ENCODE data around the gene EXOC3L1. TPM values are rescaled to one million over a fixed set of nuclear protein-coding genes. Genes with fewer than 3 reads are reported as not detected.

EXOC3L1 gene
- total and polyA plus RNA-seq, 2 of the 13 experiments (the other 11 are each of a cell fraction or from before 2014, with no cell fraction given), result 0.12 TPM; not detected in 1

DNA sequence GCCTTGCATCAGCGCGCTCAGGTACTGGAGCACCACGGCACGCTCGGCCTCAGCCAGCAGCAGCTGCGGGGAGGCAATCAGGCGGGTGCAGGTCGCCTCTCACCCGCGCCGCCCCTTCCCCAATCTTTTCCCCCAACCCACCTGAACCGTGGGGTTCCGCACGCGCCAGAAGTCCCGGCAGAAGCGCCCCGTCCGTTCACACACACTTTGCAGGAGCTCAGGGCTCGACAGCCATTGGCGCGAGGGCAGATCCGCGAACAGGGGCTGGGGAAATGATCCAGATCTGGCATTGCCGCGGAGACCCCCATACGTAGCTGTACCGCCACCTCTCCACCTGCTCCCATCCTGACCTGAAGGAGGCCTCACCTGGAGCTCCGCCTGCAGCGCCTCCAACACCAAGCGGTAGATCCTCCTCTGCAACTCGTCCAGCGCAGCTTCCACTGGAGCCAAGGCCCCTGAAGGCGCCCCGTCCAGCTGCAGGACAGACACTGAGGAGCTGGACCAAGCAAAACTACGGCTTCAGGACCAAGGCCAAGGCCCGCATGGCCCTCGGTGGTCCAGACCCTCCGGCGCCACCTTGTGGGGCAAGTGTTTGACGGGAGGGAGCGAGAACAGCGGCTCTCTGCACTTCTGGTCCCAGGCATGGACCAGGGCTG is 4.8 kb downstream of the EXOC3L1 start (continued):
- TF ChIP-seq ZNF746 (CRISPR knock-in tag; IDR thresholded peaks at IDR 0.05) (no peak), MAF1 (CRISPR knock-in tag; IDR thresholded peaks at IDR 0.05; ENCODE audit: borderline replicate concordance) (peak; percentile 84; the same call in 1 of the 2 replicates), CCAR2 (optimal IDR thresholded peaks at IDR 0.05; ENCODE audit: low read depth, low read length) (no peak), PHF21A (CRISPR knock-in tag; IDR thresholded peaks at IDR 0.05) (peak; percentile 20; the same call in 1 of the 2 replicates), ZNF33B (CRISPR knock-in tag; IDR thresholded peaks at IDR 0.05) (peak; percentile 75; the same call in 1 of the 2 replicates), HDAC6 (IDR thresholded peaks at IDR 0.05; ENCODE audit: low read depth, low read length) (no peak), TMF1 (CRISPR knock-in tag; IDR thresholded peaks at IDR 0.05; ENCODE audit: low read depth) (0 out of 2 replicates have a peak, but pooled peaks have one; percentile 72), ZNF792 (CRISPR knock-in tag; IDR thresholded peaks at IDR 0.05) (peak; percentile 98), FLYWCH1 (CRISPR knock-in tag; IDR thresholded peaks at IDR 0.05) (peak; percentile 69; the same call in 1 of the 2 replicates), HNRNPH1 (optimal IDR thresholded peaks at IDR 0.05; ENCODE audit: low read depth, low read length) (no peak), CENPT (CRISPR knock-in tag; IDR thresholded peaks at IDR 0.05; ENCODE audit: low read depth) (no peak), ZNF337 (CRISPR knock-in tag; IDR thresholded peaks at IDR 0.05; ENCODE audit: borderline replicate concordance, low read depth) (no peak), ZNF567 (CRISPR knock-in tag; IDR thresholded peaks at IDR 0.05; ENCODE audit: borderline replicate concordance) (no peak)
- TF ChIP-seq, protein P1, sequence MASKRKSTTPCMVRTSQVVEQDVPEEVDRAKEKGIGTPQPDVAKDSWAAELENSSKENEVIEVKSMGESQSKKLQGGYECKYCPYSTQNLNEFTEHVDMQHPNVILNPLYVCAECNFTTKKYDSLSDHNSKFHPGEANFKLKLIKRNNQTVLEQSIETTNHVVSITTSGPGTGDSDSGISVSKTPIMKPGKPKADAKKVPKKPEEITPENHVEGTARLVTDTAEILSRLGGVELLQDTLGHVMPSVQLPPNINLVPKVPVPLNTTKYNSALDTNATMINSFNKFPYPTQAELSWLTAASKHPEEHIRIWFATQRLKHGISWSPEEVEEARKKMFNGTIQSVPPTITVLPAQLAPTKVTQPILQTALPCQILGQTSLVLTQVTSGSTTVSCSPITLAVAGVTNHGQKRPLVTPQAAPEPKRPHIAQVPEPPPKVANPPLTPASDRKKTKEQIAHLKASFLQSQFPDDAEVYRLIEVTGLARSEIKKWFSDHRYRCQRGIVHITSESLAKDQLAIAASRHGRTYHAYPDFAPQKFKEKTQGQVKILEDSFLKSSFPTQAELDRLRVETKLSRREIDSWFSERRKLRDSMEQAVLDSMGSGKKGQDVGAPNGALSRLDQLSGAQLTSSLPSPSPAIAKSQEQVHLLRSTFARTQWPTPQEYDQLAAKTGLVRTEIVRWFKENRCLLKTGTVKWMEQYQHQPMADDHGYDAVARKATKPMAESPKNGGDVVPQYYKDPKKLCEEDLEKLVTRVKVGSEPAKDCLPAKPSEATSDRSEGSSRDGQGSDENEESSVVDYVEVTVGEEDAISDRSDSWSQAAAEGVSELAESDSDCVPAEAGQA (IDR thresholded peaks at IDR 0.05; ENCODE audit: low read depth), result no peak
- TF ChIP-seq, protein P1 (CRISPR knock-in tag; IDR thresholded peaks at IDR 0.05; ENCODE audit: borderline replicate concordance), result peak; percentile 86; the same call in 1 of the 2 replicates
- TF ChIP-seq, protein P2, sequence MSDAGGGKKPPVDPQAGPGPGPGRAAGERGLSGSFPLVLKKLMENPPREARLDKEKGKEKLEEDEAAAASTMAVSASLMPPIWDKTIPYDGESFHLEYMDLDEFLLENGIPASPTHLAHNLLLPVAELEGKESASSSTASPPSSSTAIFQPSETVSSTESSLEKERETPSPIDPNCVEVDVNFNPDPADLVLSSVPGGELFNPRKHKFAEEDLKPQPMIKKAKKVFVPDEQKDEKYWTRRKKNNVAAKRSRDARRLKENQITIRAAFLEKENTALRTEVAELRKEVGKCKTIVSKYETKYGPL (CRISPR knock-in tag; IDR thresholded peaks at IDR 0.05), result 0 out of 2 replicates have a peak, but pooled peaks have one; percentile 29
- TF ChIP-seq, protein P3, sequence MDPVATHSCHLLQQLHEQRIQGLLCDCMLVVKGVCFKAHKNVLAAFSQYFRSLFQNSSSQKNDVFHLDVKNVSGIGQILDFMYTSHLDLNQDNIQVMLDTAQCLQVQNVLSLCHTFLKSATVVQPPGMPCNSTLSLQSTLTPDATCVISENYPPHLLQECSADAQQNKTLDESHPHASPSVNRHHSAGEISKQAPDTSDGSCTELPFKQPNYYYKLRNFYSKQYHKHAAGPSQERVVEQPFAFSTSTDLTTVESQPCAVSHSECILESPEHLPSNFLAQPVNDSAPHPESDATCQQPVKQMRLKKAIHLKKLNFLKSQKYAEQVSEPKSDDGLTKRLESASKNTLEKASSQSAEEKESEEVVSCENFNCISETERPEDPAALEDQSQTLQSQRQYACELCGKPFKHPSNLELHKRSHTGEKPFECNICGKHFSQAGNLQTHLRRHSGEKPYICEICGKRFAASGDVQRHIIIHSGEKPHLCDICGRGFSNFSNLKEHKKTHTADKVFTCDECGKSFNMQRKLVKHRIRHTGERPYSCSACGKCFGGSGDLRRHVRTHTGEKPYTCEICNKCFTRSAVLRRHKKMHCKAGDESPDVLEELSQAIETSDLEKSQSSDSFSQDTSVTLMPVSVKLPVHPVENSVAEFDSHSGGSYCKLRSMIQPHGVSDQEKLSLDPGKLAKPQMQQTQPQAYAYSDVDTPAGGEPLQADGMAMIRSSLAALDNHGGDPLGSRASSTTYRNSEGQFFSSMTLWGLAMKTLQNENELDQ (CRISPR knock-in tag; IDR thresholded peaks at IDR 0.05; ENCODE audit: borderline replicate concordance), result peak; percentile 98
- TF ChIP-seq, protein P4, sequence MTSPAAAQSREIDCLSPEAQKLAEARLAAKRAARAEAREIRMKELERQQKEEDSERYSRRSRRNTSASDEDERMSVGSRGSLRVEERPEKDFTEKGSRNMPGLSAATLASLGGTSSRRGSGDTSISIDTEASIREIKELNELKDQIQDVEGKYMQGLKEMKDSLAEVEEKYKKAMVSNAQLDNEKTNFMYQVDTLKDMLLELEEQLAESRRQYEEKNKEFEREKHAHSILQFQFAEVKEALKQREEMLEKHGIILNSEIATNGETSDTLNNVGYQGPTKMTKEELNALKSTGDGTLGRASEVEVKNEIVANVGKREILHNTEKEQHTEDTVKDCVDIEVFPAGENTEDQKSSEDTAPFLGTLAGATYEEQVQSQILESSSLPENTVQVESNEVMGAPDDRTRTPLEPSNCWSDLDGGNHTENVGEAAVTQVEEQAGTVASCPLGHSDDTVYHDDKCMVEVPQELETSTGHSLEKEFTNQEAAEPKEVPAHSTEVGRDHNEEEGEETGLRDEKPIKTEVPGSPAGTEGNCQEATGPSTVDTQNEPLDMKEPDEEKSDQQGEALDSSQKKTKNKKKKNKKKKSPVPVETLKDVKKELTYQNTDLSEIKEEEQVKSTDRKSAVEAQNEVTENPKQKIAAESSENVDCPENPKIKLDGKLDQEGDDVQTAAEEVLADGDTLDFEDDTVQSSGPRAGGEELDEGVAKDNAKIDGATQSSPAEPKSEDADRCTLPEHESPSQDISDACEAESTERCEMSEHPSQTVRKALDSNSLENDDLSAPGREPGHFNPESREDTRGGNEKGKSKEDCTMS (CRISPR knock-in tag; conservative IDR thresholded peaks at IDR 0.05), result peak; percentile 61; the same call in 1 of the 2 replicates

Measured in HepG2 (cell line).